SH-SY5Y (cell line): ENCODE data around the gene SRRM4.

Experiments
- GATA2 ChIP-seq: IDR thresholded peaks from 2 replicates; pipeline ENCODE4 v1.6.1; 2011; ENCODE audit warnings: mild to moderate bottlenecking, low read depth, low read length
- GATA3 ChIP-seq: IDR thresholded peaks from 2 replicates; pipeline ENCODE4 v1.6.1; 2011; ENCODE audit warnings: low read depth, mild to moderate bottlenecking, low read length, moderate library complexity

GRCh38 chr12:119052001-119052400 lies 70.7 kb downstream of the SRRM4 start:
- TF ChIP-seq GATA2 (no peak), GATA3 (no peak)
